ENCODE results near the gene NLRP12.
"Not testable (repeated sequence)": the region's sequence is repeated elsewhere in the genome, so short reads cannot be mapped to it uniquely, and the experiment has no call there.

The NLRP12 gene

GRCh38 chr19:53838446-53838845, 14.3 kb upstream of the NLRP12 start:
- not testable (repeated sequence) for DNase-seq

GRCh38 chr19:53832861-53833260, 8.7 kb upstream of the NLRP12 start:
- not testable (repeated sequence) for DNase-seq

DNA sequence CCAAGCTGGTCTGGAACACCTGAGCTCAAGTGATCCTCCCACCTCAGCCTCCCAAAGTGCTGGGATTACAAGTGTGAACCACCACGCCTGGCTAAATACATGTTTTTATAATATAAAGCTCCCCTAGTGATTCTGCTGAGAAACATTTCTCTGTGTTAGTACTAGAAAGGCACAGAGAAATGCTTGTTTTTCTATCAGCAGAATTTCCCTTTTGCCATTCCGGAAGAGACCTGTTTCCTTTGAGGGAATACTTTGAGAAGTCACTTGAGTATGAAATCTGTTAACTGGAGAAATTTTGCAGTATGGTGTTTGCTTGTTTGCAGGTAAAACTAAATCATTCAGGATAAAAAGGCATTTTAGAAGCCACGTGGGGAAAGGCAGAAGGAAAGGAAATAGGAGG, 4.4 kb upstream of the NLRP12 start:
- DNase-seq, result no peak

- no peak for DNase-seq
Measured at GRCh38 chr19:53826876-53827275, 2.8 kb upstream of the NLRP12 start.

DNA sequence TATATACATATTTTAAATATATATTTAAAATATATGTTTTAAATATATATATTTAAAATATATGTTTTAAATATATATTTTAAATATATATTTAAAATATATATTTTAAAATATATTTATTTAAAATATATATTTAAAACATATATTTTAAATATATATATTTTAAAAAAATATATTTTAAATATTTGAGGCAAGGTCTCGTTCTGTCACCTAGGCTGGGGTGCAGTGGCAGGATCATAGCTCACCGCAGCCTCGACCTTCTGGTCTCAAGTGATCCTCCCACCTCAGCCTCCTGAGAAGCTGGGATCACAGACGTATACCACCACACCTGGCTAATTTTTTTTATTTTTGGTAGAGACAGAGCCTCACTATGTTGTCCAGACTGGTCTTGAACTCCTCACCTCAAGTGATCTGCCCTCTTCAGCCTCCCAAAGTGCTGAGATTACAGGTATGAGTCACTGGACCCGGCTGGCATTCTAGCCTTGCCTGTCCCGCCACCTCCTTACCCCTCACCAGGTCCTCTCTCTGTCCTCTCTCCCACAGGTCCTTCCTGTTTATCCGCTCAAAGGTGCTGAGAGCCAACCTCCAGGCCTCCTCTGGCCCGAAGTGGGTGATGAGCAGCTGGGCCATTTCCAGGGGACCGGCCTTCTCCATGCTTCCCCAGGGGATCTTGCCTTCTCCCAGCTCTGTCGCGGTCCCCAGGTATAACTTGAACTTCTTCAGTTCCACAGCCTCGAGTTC, 564 bp downstream of the NLRP12 start:
- DNase-seq, result peak; percentile 14

- no peak for DNase-seq
Measured at GRCh38 chr19:53819861-53820260, 4.3 kb downstream of the NLRP12 start.

DNA sequence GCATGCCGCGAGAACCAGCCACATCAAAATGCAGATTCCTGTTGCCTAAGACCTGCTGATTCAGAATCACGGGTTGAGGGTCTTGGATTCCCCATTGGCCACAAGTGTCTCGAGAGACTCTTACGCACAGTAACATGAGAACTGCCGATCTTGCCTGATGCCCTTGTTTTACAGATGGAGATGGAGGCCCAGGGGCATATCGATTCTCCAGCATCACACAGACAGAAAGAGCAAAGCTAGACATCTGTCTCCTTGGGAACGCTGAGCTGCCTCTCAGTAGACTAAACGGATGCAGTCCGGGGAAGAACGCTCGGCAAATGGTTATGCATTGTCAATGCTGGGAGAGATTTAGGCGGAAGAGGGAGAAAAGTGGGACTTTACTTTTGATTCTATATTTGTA, 5.4 kb downstream of the NLRP12 start:
- no peak for DNase-seq

GRCh38 chr19:53813996-53814395, 10.1 kb downstream of the NLRP12 start:
- no peak for DNase-seq

- DNase-seq, result no peak
Measured at GRCh38 chr19:53812335-53812734, 11.8 kb downstream of the NLRP12 start.

GRCh38 chr19:53810891-53811290, 13.2 kb downstream of the NLRP12 start:
- no peak for DNase-seq

DNA sequence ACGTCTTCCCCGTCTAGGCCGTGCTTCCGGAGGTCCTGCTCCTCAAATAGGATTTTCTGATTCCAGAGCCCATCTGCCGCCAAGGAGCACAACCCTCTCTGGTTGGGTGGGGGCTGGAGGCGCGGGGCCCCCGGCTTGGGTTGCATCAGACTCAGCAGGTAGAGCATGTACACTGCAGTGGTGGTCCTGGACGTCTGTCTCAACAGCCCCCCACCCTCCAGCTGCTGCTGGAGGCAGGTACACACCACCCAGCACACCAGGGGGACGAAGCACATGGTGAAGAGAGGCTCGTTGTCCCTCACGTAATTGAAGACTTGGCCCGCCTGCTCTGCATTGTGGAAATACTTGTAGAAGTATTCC, 13.9 kb downstream of the NLRP12 start:
- no peak for DNase-seq

DNA sequence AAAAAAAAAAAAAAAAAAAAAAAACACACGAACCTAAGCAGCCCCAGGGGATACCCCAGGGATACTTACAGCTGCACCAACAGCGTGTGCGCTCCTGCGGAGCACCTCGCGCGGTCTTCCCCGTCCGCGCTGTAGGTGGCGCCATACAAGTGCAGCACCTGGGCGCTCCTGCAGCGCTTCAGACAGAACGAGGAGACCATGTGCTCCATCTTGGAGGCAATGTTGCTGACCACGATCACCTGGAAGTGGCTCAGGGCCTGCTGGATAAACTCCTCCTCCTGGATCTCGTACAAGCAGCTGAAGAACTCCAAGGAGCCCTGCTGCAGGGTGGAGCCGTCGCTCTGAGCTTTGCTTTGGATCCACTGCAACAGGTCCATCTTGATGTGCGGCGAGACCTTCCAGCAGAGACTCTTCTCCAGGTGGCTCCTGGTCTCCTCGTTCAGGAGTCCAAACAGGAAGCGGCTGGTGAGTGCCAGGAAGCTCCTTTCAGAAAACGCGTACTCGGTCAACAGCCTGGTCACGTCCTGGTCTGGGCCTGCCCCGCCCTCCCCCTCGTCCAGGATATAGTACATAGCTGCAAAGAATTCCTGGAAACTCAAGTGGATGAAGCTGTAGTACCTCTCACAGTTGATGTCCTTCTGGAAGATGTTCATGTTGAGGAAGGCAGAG, 14.5 kb downstream of the NLRP12 start:
- DNase-seq, result no peak

- no peak for DNase-seq
Measured at GRCh38 chr19:53808710-53809125, 15.4 kb downstream of the NLRP12 start.

- DNase-seq, result no peak
Measured at GRCh38 chr19:53801257-53801656, 22.9 kb downstream of the NLRP12 start.

- no peak for DNase-seq
Measured at GRCh38 chr19:53795019-53795418, 29.1 kb downstream of the NLRP12 start.

- DNase-seq, result peak; percentile 75
Measured at GRCh38 chr19:53792721-53793433, 31.2 kb downstream of the NLRP12 start.

DNA sequence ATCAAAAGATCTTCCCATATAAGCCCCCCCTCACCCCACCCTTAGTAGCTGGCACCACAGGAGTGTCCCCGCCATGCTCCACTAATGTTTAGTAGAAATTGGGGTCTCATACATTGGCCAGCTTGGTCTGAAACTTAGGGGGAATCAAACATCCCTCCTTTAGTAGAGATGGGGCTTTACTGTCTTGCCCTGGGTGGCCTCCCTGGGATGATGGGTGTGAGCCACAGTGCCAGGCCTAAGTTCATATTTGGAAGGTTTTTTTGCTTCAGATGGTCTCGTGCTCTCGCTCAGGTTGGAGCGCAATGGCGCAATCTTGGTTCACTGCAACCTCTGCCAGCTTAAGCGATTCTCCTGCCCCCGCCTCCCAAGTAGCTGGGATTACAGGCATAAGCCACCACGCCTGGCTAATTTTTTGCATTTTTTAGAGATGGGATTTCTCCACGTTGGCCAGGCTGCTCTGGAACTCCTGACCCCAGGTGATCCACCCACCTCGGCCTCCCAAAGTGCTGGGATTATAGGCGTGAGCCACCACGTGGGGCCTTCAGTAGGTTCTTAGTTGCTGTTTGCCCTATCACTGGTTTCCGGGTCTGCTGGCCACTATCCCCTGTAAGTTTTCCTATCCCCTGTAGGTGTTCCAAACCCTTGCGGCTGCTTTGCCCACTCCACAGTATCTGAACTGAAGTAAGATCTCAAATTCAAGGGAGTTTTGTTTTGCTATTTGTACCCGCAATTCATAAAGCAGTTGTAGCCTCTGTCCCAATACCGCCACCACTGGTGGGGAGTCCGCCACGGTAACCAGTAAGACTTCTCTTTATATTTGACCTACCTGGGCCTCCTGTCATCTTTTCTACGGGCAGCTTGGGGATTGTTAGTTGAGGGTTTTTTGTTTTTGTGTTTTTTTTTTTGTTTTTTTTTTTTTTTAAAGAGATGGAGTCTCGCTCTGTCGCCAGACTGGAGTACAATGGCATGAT, 34.1 kb downstream of the NLRP12 start:
- DNase-seq, result no peak

GRCh38 chr19:53787266-53787665, 36.8 kb downstream of the NLRP12 start:
- no peak for DNase-seq

DNA sequence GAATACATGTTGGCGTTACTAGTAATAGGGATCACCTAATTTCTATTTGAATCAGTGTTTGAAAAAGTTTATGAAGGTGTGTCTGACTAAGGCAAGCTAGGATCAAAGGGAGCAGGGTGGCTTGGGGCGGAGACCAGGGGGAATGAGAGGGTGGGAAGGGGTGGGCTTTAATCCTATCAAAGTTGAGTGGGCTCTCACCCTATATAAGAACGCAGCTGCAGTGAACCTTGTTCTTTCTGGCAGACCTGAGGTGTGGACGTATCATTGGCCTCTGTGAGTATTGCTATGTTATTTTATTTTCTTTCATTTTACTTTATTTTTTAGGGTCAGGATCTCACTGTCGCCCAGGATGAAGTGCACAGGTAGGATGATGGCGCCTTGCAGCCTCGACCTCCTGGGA, 37.4 kb downstream of the NLRP12 start:
- DNase-seq, result no peak

GRCh38 chr19:53785196-53785889, 38.8 kb downstream of the NLRP12 start:
- DNase-seq, result no peak

GRCh38 chr19:53782698-53783097, 41.4 kb downstream of the NLRP12 start:
- DNase-seq, result no peak

DNA sequence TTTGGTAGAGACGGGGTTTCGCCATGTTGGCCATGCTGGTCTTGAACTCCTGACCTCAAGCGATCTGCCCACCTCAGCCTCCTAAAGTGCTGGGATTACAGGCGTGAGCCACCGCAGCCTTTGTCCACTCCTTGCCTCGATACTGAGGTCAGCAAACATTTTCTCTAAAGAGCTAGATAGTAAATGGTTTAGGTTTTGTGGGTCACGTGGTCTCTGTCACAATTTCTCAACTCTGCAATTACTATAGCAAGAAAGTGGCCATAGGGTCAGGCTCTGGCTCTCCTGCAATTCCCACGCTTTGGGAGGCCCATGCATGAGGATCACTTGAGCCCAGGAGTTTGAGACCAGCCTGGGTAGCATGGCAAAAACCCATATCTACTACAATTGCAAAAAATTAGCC, 42.8 kb downstream of the NLRP12 start:
- DNase-seq, result not testable (repeated sequence)

Data from CD4-positive, alpha-beta T cell treated with Interferon gamma for 1 hour (primary cell).